Sigmoid colon (tissue), 4 donors: ENCODE results near the gene CDC14B.

Experiments
- CTCF ChIP-seq, 4 experiments: fragments of 450-650 bp in 3 of 4; fragments of 200-600 bp in 1 of 4; IDR thresholded peaks; one replicate each; pipeline ENCODE4 v1.5.1; 2016 to 2019; ENCODE audit warnings: antibody characterized with exemption in 4 of 4, mild to moderate bottlenecking in 3 of 4, moderate library complexity in 2 of 4
- EP300 ChIP-seq, 4 donors: sonication (generic); formaldehyde crosslinking; IDR thresholded peaks; one replicate each; pipeline ENCODE4 v1.6.1; 2017; ENCODE audit warnings: antibody characterized with exemption in 4 of 4
- POLR2A ChIP-seq, 2 donors: fragments of 450-650 bp; IDR thresholded peaks; one replicate each; pipeline ENCODE4 v1.6.1; 2016; ENCODE audit warnings: antibody characterized with exemption in 2 of 2, mild to moderate bottlenecking in 2 of 2, moderate library complexity in 2 of 2
- POLR2AphosphoS5 ChIP-seq, 4 donors: sonication (generic); formaldehyde crosslinking; IDR thresholded peaks; one replicate each; pipeline ENCODE4 v1.6.1; 2017; ENCODE audit warnings: antibody characterized with exemption in 4 of 4

GRCh38 chr9:96512240-96512639, 107.4 kb downstream of the CDC14B start:
- TF ChIP-seq CTCF (IDR thresholded peaks at IDR 0.05) (no peak), POLR2A (IDR thresholded peaks at IDR 0.05) (no peak), POLR2AphosphoS5 (IDR thresholded peaks at IDR 0.05) (no peak), EP300 (IDR thresholded peaks at IDR 0.05) (no peak)
